ENCODE data around the gene KIAA1191. TPM values are rescaled to one million over a fixed set of nuclear protein-coding genes. Genes with fewer than 3 reads are reported as not detected.
"Not testable (repeated sequence)": the region's sequence is repeated elsewhere in the genome, so short reads cannot be mapped to it uniquely, and the experiment has no call there.

KIAA1191 gene
- total RNA-seq, 1 experiment from 2014 or later = 78.2 TPM

DNA sequence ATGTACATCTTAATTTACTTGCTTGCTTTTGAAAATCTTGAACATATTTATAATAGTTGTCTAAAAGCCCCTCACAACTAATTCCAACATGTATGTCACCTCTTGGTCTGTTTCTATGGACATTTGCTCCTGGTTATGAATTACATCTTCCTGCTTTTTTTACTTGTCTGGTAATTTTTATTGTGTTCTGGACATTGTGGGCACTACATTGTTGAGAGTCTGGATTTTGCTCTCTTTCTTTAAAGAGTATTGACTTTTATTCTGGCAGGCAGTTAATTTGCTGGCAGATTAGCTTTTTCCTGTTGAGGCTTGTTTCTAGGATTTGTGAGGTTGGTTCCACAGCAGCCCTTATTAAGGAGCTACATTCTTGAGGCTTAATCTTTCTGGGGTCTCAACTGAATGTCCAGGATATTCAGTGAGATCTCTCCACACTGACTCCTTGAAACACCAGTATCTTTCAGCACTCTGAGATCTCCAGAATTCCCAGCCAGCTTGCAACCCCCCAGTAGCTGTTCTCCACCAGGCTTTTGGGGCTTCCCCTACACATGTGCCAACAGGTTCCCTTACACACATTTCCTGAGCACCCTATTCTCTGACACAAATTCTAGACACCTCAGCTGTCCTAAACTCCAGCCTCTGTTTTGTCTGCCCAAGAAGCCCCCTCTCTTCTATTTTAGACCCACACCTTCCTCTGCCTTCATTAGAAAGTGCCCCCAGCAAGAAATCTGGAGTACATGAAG, 27.4 kb downstream of the KIAA1191 start:
- H3K4me3 ChIP-seq (ENCODE audit: insufficient read depth, low read depth, low read length) = no peak overlapping the region
- DNase-seq = no peak
- no peaks in the 10 kb centered on the region for H3K27me3 ChIP-seq (ENCODE audit: control insufficient read depth, insufficient read depth, low read length)
- no peaks in the 10 kb centered on the region for H3K36me3 ChIP-seq (replicated peaks; ENCODE audit: control insufficient read depth, insufficient read depth, low read length)

DNA sequence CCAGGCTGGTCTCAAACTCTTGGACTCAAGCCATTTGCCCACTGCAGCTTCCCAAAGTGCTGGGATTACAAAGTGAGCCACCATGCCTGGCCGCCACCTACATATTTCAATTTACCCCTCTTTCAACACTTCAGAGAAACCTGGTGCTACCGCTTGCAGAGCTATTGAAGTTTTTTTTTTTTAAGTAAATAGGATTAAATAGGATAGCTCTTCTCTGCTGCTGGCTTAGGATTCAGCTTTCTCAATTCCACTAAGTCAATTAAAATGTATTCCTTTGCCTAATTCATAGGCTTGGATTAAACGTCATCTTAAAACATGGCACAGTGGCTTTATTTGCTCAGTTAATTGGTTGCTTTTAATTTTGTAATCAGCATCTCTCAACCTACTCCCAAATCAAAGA, 41.0 kb downstream of the KIAA1191 start:
- H3K36me3 ChIP-seq (replicated peaks; ENCODE audit: control insufficient read depth, insufficient read depth, low read length) = peaks cover 2% of the 10 kb centered on the region
- H3K27me3 ChIP-seq (ENCODE audit: control insufficient read depth, insufficient read depth, low read length) = no peaks in the 10 kb centered on the region
- no peak for DNase-seq
- H3K4me3 ChIP-seq (ENCODE audit: insufficient read depth, low read depth, low read length) = no peak overlapping the region

DNA sequence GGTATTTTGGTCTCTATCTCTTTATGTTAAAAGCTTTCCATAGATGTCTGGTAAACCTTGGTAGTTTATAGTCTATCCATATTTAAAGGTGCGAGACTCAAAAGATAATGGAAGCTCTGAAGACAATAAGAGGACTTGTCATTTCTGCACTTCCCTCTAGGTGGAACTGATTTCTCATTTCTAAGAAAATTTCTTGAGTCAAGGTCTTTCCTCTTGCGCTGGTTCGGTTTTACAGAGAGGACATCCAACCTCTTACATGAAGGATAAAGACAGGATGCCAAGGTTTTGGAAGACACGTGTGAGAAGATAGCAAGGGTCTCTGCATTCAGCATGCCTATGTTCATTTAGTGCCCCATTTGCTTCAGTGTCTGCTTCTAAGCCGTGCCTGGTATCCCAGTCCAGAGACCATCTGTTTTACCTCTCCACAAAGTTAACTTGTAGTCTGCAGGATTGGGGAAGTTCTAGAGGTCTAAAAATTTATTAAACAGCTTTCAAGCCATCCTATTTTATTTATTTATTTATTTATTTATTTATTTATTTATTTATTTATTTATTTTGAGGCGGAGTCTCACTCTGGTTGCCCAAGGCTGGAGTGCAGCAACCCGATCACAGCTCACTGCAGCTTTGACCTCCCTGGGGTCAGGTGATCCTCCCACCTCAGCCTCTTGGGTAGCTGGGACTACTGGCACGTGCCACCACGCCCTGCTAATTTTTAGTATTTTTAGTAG, 41.6 kb downstream of the KIAA1191 start:
- H3K4me3 ChIP-seq (ENCODE audit: insufficient read depth, low read depth, low read length) = no peak overlapping the region
- peaks cover 2% of the 10 kb centered on the region for H3K36me3 ChIP-seq (replicated peaks; ENCODE audit: control insufficient read depth, insufficient read depth, low read length)
- peak; percentile 20 for DNase-seq

DNA sequence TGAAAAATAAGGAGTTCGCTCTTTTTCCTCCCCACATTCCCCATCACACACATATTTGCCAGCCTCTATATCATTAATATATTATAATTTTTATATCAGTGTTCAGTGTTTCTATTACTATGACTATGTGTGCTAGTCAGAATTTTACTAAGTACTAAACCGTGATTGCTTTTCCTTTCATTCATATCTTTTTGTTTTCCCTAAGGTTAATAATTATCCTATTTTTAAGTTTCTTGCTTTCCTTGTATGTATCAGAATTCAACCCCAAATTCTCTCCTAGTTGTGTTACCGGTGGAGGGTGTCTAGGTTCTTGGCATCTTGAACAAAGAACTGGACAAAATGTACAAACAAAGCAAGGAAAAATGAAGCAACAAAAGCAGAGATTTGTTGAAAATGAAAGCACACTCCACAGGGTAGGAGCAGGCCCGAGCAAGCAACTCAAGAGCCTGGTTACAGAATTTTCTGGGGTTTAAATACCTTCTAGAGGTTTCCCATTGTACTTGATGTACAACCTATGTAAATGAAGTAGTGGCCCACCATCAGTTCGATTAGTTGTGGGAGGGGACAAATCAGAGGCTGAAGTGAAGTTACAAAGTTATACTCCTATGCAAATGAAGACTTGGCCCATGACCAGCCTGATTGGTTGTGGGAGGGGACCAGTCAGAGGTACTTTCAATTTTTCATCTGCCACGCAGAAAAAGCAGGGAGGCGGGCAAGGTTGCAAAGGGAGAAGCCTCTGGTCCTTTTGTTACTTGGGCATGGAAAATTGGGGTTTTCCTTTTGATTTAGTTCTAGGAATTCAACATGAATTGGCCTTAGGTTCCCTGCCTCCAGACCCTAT, 43.8 kb downstream of the KIAA1191 start:
- DNase-seq = no peak
- Histone ChIP-seq H3K4me3 (ENCODE audit: insufficient read depth, low read depth, low read length) (no peak overlapping the region), H3K36me3 (replicated peaks; ENCODE audit: control insufficient read depth, insufficient read depth, low read length) (peaks cover 2% of the 10 kb centered on the region), H3K27me3 (ENCODE audit: control insufficient read depth, insufficient read depth, low read length) (no peaks in the 10 kb centered on the region)

More for the DNA sequence above, 41.6 kb downstream of the KIAA1191 start:
- H3K27me3 ChIP-seq (ENCODE audit: control insufficient read depth, insufficient read depth, low read length) = no peaks in the 10 kb centered on the region

DNA sequence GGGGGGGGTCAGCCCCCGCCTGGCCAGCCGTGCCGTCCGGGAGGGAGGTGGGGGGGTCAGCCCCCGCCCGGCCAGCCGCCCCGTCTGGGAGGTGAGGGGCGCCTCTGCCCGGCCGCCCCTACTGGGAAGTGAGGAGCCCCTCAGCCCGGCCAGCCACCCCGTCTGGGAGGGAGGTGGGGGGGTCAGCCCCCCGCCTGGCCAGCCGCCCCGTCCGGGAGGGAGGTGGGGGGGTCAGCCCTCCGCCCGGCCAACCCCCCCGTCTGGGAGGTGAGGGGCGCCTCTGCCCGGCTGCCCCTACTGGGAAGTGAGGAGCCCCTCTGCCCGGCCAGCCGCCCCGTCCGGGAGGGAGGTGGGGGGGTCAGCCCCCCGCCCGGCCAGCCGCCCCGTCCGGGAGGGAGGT, 56.2 kb downstream of the KIAA1191 start:
- not testable (repeated sequence) for H3K4me3 ChIP-seq (ENCODE audit: insufficient read depth, low read depth, low read length); DNase-seq; H3K36me3 ChIP-seq (replicated peaks; ENCODE audit: control insufficient read depth, insufficient read depth, low read length); H3K27me3 ChIP-seq (ENCODE audit: control insufficient read depth, insufficient read depth, low read length)

Other genes with a start within 250 kb of the KIAA1191 start
- 13.0 and 15.0 TPM in 2 replicates for gene SIMC1, start 123.3 kb downstream of the KIAA1191 start, total RNA-seq (2014; rRNA removed; shearing (Covaris generic))
- 3.3 and 6.7 TPM in 2 replicates for gene ARL10, start 3.7 kb upstream of the KIAA1191 start, total RNA-seq (2014; rRNA removed; shearing (Covaris generic))
- 46.9 and 56.2 TPM in 2 replicates for gene NOP16, start 26.8 kb upstream of the KIAA1191 start, total RNA-seq (2014; rRNA removed; shearing (Covaris generic))
- 232 and 237 TPM in 2 replicates for gene HIGD2A, start 27.0 kb upstream of the KIAA1191 start, total RNA-seq (2014; rRNA removed; shearing (Covaris generic))
- 50.5 and 67.2 TPM in 2 replicates for gene CLTB, start 54.8 kb upstream of the KIAA1191 start, total RNA-seq (2014; rRNA removed; shearing (Covaris generic))
- 36.2 and 37.6 TPM in 2 replicates for gene FAF2, start 86.6 kb upstream of the KIAA1191 start, total RNA-seq (2014; rRNA removed; shearing (Covaris generic))
- 67.4 and 75.6 TPM in 2 replicates for gene RNF44, start 175.6 kb upstream of the KIAA1191 start, total RNA-seq (2014; rRNA removed; shearing (Covaris generic))
- 0.04 and 0.21 TPM in 2 replicates for gene CDHR2, start 187.6 kb upstream of the KIAA1191 start, total RNA-seq (2014; rRNA removed; shearing (Covaris generic))
- gene GPRIN1, start 248.4 kb upstream of the KIAA1191 start, total RNA-seq (2014; rRNA removed; shearing (Covaris generic)) = 6.6 and 14.2 TPM in 2 replicates

Data from H7 (cell line).